Measurements from ENCODE around the gene TAF1D.

DNA sequence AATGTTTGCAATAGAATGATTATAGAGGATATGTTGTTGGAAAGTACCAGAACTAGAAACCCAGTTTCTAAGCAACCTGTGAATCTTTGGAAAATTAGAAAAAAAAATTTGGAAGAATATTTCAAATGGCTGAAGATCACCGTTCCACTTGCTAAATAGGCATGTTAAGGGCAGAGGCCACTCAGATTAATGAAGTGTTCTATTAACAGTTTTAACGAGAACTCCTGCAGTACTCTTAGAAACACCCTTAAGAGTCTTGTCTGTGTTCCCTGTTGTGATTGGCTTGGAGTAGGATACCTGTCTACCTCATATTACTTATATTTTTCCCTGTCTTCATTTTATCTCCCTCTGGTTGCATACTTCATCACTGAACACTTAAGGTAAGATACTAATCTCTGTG lies 4.8 kb upstream of the TAF1D start:
- TF ChIP-seq, protein P1, sequence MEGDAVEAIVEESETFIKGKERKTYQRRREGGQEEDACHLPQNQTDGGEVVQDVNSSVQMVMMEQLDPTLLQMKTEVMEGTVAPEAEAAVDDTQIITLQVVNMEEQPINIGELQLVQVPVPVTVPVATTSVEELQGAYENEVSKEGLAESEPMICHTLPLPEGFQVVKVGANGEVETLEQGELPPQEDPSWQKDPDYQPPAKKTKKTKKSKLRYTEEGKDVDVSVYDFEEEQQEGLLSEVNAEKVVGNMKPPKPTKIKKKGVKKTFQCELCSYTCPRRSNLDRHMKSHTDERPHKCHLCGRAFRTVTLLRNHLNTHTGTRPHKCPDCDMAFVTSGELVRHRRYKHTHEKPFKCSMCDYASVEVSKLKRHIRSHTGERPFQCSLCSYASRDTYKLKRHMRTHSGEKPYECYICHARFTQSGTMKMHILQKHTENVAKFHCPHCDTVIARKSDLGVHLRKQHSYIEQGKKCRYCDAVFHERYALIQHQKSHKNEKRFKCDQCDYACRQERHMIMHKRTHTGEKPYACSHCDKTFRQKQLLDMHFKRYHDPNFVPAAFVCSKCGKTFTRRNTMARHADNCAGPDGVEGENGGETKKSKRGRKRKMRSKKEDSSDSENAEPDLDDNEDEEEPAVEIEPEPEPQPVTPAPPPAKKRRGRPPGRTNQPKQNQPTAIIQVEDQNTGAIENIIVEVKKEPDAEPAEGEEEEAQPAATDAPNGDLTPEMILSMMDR (IDR thresholded peaks at IDR 0.05; ENCODE audit: insufficient read depth, low read length, poor library complexity, severe bottlenecking), result no peak
- no peak for TF ChIP-seq EZH2phosphoT487 (conservative IDR thresholded peaks at IDR 0.05; ENCODE audit: low read length)
